Measurements from ENCODE around the gene PWP2. TPM values are rescaled to one million over a fixed set of nuclear protein-coding genes. Genes with fewer than 3 reads are reported as not detected.

Gene PWP2
- total RNA-seq, 1 experiment from 2014 or later: 10.1 TPM

DNA sequence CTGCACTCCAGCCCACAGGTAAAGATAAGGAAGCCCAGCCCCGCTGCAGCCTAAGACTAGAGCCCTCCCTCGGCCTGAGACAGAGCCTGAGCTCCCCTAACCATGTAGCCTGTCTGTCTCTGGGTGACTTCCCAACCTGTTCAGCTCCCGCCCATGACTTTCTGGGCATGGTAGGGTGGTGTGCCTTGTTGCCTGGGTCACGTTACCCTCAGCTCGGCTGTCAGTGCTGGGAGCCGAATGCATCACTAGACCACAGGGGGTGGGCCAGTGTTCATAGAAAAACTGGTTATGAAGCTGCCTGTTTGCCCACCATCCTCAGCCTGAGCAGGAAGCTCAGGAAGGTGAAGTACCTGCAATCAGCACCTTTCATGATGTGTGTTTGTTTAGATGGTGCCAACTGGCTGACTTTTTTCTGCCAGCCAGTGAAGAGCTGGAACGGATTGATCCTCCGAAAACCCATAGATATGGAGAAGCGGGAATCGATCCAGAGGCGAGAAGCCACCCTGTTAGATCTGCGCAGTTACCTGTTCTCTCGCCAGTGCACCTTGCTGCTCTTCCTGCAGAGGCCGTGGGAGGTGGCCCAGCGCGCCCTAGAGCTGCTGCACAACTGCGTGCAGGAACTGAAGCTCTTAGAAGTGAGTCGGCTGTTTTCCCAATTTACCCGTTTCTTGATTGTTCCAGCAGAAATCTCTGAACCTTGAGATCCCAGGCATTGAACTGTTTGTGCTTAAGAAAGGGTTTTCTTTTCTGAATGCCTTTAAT lies 43.9 kb upstream of the PWP2 start:
- Histone ChIP-seq H3K36me3 (ENCODE audit: insufficient read depth, low read length, poor library complexity, severe bottlenecking) (peaks cover 11% of the 10 kb centered on the region), H3K27me3 (replicated peaks; ENCODE audit: insufficient read depth, low read depth, low read length, poor library complexity) (no peaks in the 10 kb centered on the region), H3K4me1 (ENCODE audit: insufficient read depth, low read length, poor library complexity, severe bottlenecking) (no peaks in the 10 kb centered on the region), H3K9me3 (ENCODE audit: low read depth, low read length, poor library complexity, severe bottlenecking) (no peaks in the 10 kb centered on the region), H3K27ac (ENCODE audit: low read depth, low read length, poor library complexity, severe bottlenecking) (peak overlapping the region; percentile 25), H3K4me3 (ENCODE audit: low read depth, low read length, poor library complexity, severe bottlenecking) (no peak overlapping the region)
- ChIA-PET POLR2A (ENCODE audit: low non-redundant PET) (interaction anchor here (0.7 kb wide), 1 partner anchor 18 kb away, joined by 3 read pairs; no protein-coding TSS in a partner anchor), CTCF (interaction anchor here (0.7 kb wide), 2 partner anchors 234 to 240 kb away, joined by 3 to 4 read pairs; no protein-coding TSS in a partner anchor)
- TF ChIP-seq EZH2 (IDR thresholded peaks at IDR 0.05; ENCODE audit: borderline replicate concordance, low read depth, low read length, poor library complexity, severe bottlenecking): no peak
- TF ChIP-seq, protein P1, sequence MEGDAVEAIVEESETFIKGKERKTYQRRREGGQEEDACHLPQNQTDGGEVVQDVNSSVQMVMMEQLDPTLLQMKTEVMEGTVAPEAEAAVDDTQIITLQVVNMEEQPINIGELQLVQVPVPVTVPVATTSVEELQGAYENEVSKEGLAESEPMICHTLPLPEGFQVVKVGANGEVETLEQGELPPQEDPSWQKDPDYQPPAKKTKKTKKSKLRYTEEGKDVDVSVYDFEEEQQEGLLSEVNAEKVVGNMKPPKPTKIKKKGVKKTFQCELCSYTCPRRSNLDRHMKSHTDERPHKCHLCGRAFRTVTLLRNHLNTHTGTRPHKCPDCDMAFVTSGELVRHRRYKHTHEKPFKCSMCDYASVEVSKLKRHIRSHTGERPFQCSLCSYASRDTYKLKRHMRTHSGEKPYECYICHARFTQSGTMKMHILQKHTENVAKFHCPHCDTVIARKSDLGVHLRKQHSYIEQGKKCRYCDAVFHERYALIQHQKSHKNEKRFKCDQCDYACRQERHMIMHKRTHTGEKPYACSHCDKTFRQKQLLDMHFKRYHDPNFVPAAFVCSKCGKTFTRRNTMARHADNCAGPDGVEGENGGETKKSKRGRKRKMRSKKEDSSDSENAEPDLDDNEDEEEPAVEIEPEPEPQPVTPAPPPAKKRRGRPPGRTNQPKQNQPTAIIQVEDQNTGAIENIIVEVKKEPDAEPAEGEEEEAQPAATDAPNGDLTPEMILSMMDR (conservative IDR thresholded peaks at IDR 0.05; ENCODE audit: low read depth, low read length): no peak
- BruUV-seq (replicated peaks): no TSS peak
- DNase-seq (ENCODE audit: low spot score): no peak
- intact Hi-C loops (cut with micrococcal nuclease; ENCODE audit: unreplicated experiment): no loop called here

- TF ChIP-seq, protein P1 (conservative IDR thresholded peaks at IDR 0.05; ENCODE audit: low read depth, low read length): no peak
- TF ChIP-seq EZH2 (IDR thresholded peaks at IDR 0.05; ENCODE audit: borderline replicate concordance, low read depth, low read length, poor library complexity, severe bottlenecking): no peak
- H3K9me3 ChIP-seq (ENCODE audit: low read depth, low read length, poor library complexity, severe bottlenecking): no peaks in the 10 kb centered on the region
- DNase-seq (ENCODE audit: low spot score): no peak
- no peaks in the 10 kb centered on the region for H3K4me1 ChIP-seq (ENCODE audit: insufficient read depth, low read length, poor library complexity, severe bottlenecking)
- ChIA-PET POLR2A (ENCODE audit: low non-redundant PET) (no interaction called here), CTCF (no interaction called here)
- H3K27ac ChIP-seq (ENCODE audit: low read depth, low read length, poor library complexity, severe bottlenecking): no peak overlapping the region
- no peaks in the 10 kb centered on the region for H3K27me3 ChIP-seq (replicated peaks; ENCODE audit: insufficient read depth, low read depth, low read length, poor library complexity)
- H3K4me3 ChIP-seq (ENCODE audit: low read depth, low read length, poor library complexity, severe bottlenecking): no peak overlapping the region
- H3K36me3 ChIP-seq (ENCODE audit: insufficient read depth, low read length, poor library complexity, severe bottlenecking): peaks cover 11% of the 10 kb centered on the region
- no TSS peak for BruUV-seq (replicated peaks)
- intact Hi-C loops (cut with micrococcal nuclease; ENCODE audit: unreplicated experiment): no loop called here
Observed at GRCh38 chr21:44064852-44065403, 42.3 kb upstream of the PWP2 start.

DNA sequence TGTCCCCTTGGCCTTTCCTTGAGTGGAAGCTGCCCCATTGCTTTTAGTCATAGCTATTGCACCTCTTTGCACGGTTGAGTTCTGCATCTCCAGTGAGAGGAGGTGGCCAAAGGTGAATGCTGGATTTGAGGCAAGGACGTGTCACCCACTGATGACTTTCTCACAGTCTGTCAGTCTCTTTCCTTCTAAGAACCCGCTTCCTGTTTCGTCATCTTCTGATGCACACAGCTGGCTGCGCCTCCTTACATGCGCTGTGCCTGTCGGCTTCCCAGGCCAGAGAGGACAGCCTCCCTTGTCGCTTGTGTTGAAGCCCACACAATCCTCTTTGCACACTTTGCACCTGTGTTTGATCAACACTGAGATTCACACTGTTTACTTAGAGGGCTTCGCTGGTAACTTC lies 41.8 kb upstream of the PWP2 start:
- no peak overlapping the region for H3K27ac ChIP-seq (ENCODE audit: low read depth, low read length, poor library complexity, severe bottlenecking)
- POLR2A ChIA-PET (ENCODE audit: low non-redundant PET): no interaction called here
- H3K9me3 ChIP-seq (ENCODE audit: low read depth, low read length, poor library complexity, severe bottlenecking): no peaks in the 10 kb centered on the region
- no peaks in the 10 kb centered on the region for H3K27me3 ChIP-seq (replicated peaks; ENCODE audit: insufficient read depth, low read depth, low read length, poor library complexity)
- TF ChIP-seq, protein P1 (conservative IDR thresholded peaks at IDR 0.05; ENCODE audit: low read depth, low read length): no peak
- no peak for TF ChIP-seq EZH2 (IDR thresholded peaks at IDR 0.05; ENCODE audit: borderline replicate concordance, low read depth, low read length, poor library complexity, severe bottlenecking)
- H3K4me1 ChIP-seq (ENCODE audit: insufficient read depth, low read length, poor library complexity, severe bottlenecking): no peaks in the 10 kb centered on the region
- H3K36me3 ChIP-seq (ENCODE audit: insufficient read depth, low read length, poor library complexity, severe bottlenecking): peaks cover 10% of the 10 kb centered on the region
- intact Hi-C loops (cut with micrococcal nuclease; ENCODE audit: unreplicated experiment): no loop called here
- peak; percentile 41 for DNase-seq (ENCODE audit: low spot score)
- H3K4me3 ChIP-seq (ENCODE audit: low read depth, low read length, poor library complexity, severe bottlenecking): no peak overlapping the region
- CTCF ChIA-PET: no interaction called here
- BruUV-seq (replicated peaks): no TSS peak
